H1 (cell line): ENCODE results near the gene CCDC78. TPM values are rescaled to one million over a fixed set of nuclear protein-coding genes. Genes with fewer than 3 reads are reported as not detected.

ENCODE experiments used
- BRCA1 ChIP-seq: IDR thresholded peaks from 2 replicates; pipeline ENCODE4 v1.6.1; 2012; ENCODE audit warnings: low read depth, low read length, improper control_type of control experiment
- CREB1 ChIP-seq: IDR thresholded peaks from 2 replicates; pipeline ENCODE4 v1.6.1; 2012; ENCODE audit warnings: inconsistent platforms
- GTF2F1 ChIP-seq: IDR thresholded peaks from 2 replicates; pipeline ENCODE4 v1.6.1; 2012; ENCODE audit warnings: low read depth, low read length, improper control_type of control experiment, borderline replicate concordance
- KDM4A ChIP-seq: IDR thresholded peaks from one replicate; pipeline ENCODE4 v1.7.1; 2012; ENCODE audit warnings: low read depth, mild to moderate bottlenecking, moderate library complexity, low read length, inconsistent platforms; ENCODE audit not compliant: severe bottlenecking
- NANOG ChIP-seq: IDR thresholded peaks from 2 replicates; pipeline ENCODE4 v1.6.1; 2011; ENCODE audit warnings: low read length, low read depth, mild to moderate bottlenecking, inconsistent platforms; ENCODE audit not compliant: insufficient read depth, poor library complexity, severe bottlenecking
- RNF2 ChIP-seq: fragments of 200-900, 300-1000 bp; sonication (generic); IDR thresholded peaks from 2 replicates; pipeline ENCODE4 v1.7.1; 2016; ENCODE audit warnings: borderline replicate concordance, low read depth, mild to moderate bottlenecking, antibody characterized with exemption, low read length; ENCODE audit not compliant: poor library complexity, severe bottlenecking; ENCODE audit errors: missing control alignments
- RXRA ChIP-seq: IDR thresholded peaks from 2 replicates; pipeline ENCODE4 v1.6.1; 2011; ENCODE audit warnings: low read depth, mild to moderate bottlenecking, low read length, moderate library complexity; ENCODE audit not compliant: insufficient read depth
- polyA plus RNA-seq, 7 experiments: library from polyadenylated mRNA; depleted of rRNA in 3 of 7; stranded (reverse) in 5 of 7; unstranded in 2 of 7; fragments of >200 nt in 5 of 7; fragments of 200-250 nt in 2 of 7; gene quantifications; 1 replicate in 5 of 7; 2 replicates in 1 of 7; 4 replicates in 1 of 7; pipeline versions ENCODE4 v1.2.1 to v1.2.3, GENCODE V29; 2011 to 2013; ENCODE audit warnings: missing spikeins in 2 of 7, mixed read lengths in 2 of 7
- total RNA-seq: library from RNA; stranded (reverse); fragmentation: NEBNext Ultra II Directional; extraction: Animal tissue kit (Norgen Biotek cat#: 25700); gene quantifications from 2 replicates; pipeline ENCODE4 v1.2.1, GENCODE V29; 2021
- TF ChIP-seq, protein P1 (sequence below): IDR thresholded peaks from 2 replicates; pipeline ENCODE4 v1.6.1; 2012; ENCODE audit warnings: low read length, inconsistent platforms

The CCDC78 gene
- total and polyA plus RNA-seq, 2 of the 8 experiments (the other 6 are each of a cell fraction or from before 2014, with no cell fraction given) = 7.1 to 8.5 TPM

DNA sequence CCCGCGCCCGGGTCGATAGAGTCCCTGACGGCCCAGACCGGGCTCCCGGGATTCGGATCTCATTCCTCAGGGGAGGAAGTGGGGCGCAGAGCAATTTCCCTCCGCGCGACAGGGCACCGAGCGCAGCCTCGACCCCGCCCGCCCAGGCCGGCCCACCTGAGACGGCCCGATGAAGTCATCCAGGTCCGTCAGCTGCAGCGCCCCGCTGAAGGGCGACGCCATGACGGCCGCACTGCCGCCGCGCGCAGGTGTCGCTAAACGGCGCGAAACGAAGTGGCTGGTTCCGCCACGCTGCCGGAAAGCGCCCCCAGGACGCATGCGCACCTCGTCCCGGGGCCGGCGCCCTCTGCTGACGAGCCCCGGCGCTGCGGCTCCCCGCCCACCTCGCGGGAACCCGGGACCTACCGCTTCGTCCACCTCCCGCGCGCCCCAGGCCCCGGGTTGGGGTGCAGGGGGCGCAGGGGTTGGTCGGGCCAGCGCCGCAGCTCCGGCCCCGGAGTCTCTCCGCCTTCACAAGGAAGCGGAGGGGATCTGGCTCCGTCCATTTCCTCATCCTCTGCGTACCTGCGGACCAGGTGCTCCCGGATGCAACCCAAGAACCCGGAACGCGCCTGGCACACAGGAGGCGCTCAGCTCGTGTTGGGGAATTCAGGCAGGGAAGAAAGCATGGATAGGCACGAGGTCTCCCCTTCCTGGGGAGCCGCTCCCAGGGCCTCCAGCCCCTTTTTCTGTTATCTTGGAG, 14.7 kb upstream of the CCDC78 start, which contains the start of gene CIAO3 (continued):
- TF ChIP-seq, protein P1, sequence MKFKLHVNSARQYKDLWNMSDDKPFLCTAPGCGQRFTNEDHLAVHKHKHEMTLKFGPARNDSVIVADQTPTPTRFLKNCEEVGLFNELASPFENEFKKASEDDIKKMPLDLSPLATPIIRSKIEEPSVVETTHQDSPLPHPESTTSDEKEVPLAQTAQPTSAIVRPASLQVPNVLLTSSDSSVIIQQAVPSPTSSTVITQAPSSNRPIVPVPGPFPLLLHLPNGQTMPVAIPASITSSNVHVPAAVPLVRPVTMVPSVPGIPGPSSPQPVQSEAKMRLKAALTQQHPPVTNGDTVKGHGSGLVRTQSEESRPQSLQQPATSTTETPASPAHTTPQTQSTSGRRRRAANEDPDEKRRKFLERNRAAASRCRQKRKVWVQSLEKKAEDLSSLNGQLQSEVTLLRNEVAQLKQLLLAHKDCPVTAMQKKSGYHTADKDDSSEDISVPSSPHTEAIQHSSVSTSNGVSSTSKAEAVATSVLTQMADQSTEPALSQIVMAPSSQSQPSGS = peak; percentile 88
- TF ChIP-seq RXRA (no peak), GTF2F1 (no peak), KDM4A (peak; percentile 99), CREB1 (peak; percentile 97), RNF2 (no peak), NANOG (no peak), BRCA1 (peak; percentile 7; the same call in 1 of the 2 replicates)
